MM.1S (cell line): ENCODE data around the gene TYMS.
A peak's percentile ranks its signal among the peaks of the same experiment; 100 is the strongest.

Experiments used
- DNase-seq: peaks from one replicate; pipeline ENCODE4 v3.0.0-alpha.2; 2015
- H2AFZ ChIP-seq: fragments of 300-600 bp; sonication (generic); 2 replicates; pipeline ENCODE4 v1.6.0; 2016; ENCODE audit warnings: antibody characterized with exemption, low read length
- H3F3A ChIP-seq: fragments of 300-600 bp; sonication (generic); 2 replicates; pipeline ENCODE4 v1.6.1; 2016; ENCODE audit warnings: mild to moderate bottlenecking, antibody characterized with exemption, low read length, moderate library complexity, mixed read lengths; ENCODE audit not compliant: insufficient read depth
- H3K27ac ChIP-seq: fragments of 300-600 bp; sonication (generic); 2 replicates; pipeline ENCODE4 v1.5.1; 2016; ENCODE audit warnings: mild to moderate bottlenecking, low read length
- H3K27me3 ChIP-seq: fragments of 300-600 bp; sonication (generic); replicated peaks from 2 replicates; pipeline ENCODE4 v1.6.0; 2016; ENCODE audit warnings: low read length; ENCODE audit not compliant: insufficient read depth
- H3K36me3 ChIP-seq: fragments of 300-600 bp; sonication (generic); replicated peaks from 2 replicates; pipeline ENCODE4 v1.6.1; 2016; ENCODE audit warnings: mild to moderate bottlenecking, low read length, mixed read lengths; ENCODE audit not compliant: insufficient read depth
- H3K4me1 ChIP-seq: fragments of 300-600 bp; sonication (generic); 2 replicates; pipeline ENCODE4 v1.6.1; 2016; ENCODE audit warnings: low read length, mixed read lengths
- H3K4me2 ChIP-seq: fragments of 300-600 bp; sonication (generic); 2 replicates; pipeline ENCODE4 v1.6.0; 2016; ENCODE audit warnings: low read depth, low read length
- H3K4me3 ChIP-seq: fragments of 300-600 bp; sonication (generic); 2 replicates; pipeline ENCODE4 v1.5.1; 2016; ENCODE audit warnings: low read length, mixed read lengths
- H3K79me2 ChIP-seq: fragments of 300-600 bp; sonication (generic); 2 replicates; pipeline ENCODE4 v1.6.1; 2016; ENCODE audit warnings: mixed run types, low read length, mixed read lengths
- H3K9ac ChIP-seq: fragments of 300-600 bp; sonication (generic); 2 replicates; pipeline ENCODE4 v1.6.1; 2016; ENCODE audit warnings: low read length, mixed read lengths
- H3K9me2 ChIP-seq: fragments of 300-600 bp; sonication (generic); replicated peaks from 2 replicates; pipeline ENCODE4 v1.6.1; 2016; ENCODE audit warnings: mild to moderate bottlenecking, low read length, mixed read lengths; ENCODE audit not compliant: insufficient read depth
- H3K9me3 ChIP-seq: fragments of 300-600 bp; sonication (generic); replicated peaks from 2 replicates; pipeline ENCODE4 v1.6.1; 2016; ENCODE audit warnings: mild to moderate bottlenecking, low read length, mixed read lengths; ENCODE audit not compliant: insufficient read depth
- H4K20me1 ChIP-seq: fragments of 300-600 bp; sonication (generic); 2 replicates; pipeline ENCODE4 v1.6.1; 2016; ENCODE audit warnings: mild to moderate bottlenecking, low read length, moderate library complexity, mixed read lengths; ENCODE audit not compliant: insufficient read depth
- CTCF ChIP-seq: fragments of 300-600 bp; sonication (generic); IDR thresholded peaks from 2 replicates; pipeline ENCODE4 v1.5.1; 2016; ENCODE audit warnings: antibody characterized with exemption, low read length, mixed read lengths
- EZH2 ChIP-seq: fragments of 300-600 bp; sonication (generic); optimal IDR thresholded peaks from 2 replicates; pipeline ENCODE3; 2017; ENCODE audit warnings: low read depth, mild to moderate bottlenecking, antibody characterized with exemption, low read length, mixed read lengths
- EZH2phosphoT487 ChIP-seq: fragments of 300-600 bp; sonication (generic); IDR thresholded peaks from 2 replicates; pipeline ENCODE4 v1.6.1; 2018; ENCODE audit warnings: antibody characterized with exemption, low read length

The TYMS gene

GRCh38 chr18:657311-658000, at the start of gene TYMS:
TSS of gene TYMS (plus strand) at chr18:657653. CDS start at chr18:657743, 90 bp downstream.
- Histone ChIP-seq H3K27me3 (no peaks in the 10 kb centered on the region), H3K9me3 (no peaks in the 10 kb centered on the region), H3K79me2 (peaks cover 52% of the 10 kb centered on the region), H3K9ac (peak within 1 kb of the TSS; percentile 99), H3K4me3 (peak within 1 kb of the TSS; percentile 98), H3K27ac (peak within 1 kb of the TSS; percentile 95), H3K36me3 (peaks cover 27% of the 10 kb centered on the region), H3F3A (peaks cover 26% of the 10 kb centered on the region; the same call in 1 of the 2 replicates), H3K9me2 (no peaks in the 10 kb centered on the region), H3K4me2 (peak within 1 kb of the TSS; percentile 66), H3K4me1 (peaks cover 5% of the 10 kb centered on the region; the same call in 1 of the 2 replicates), H4K20me1 (no peaks in the 10 kb centered on the region), H2AFZ (peak within 1 kb of the TSS; percentile 68)
- peak; percentile 82 for DNase-seq
- TF ChIP-seq CTCF (no peak), EZH2 (no peak), EZH2phosphoT487 (no peak)

- H3K9me2 ChIP-seq: no peaks in the 10 kb centered on the region
- H3K27ac ChIP-seq: no peak overlapping the region
- no peaks in the 10 kb centered on the region for H4K20me1 ChIP-seq
- no peaks in the 10 kb centered on the region for H3K4me1 ChIP-seq
- H3K27me3 ChIP-seq: no peaks in the 10 kb centered on the region
- no peaks in the 10 kb centered on the region for H3K79me2 ChIP-seq
- no peaks in the 10 kb centered on the region for H3F3A ChIP-seq
- H3K4me3 ChIP-seq: no peak overlapping the region
- DNase-seq: no peak
- H3K9me3 ChIP-seq: no peaks in the 10 kb centered on the region
- H3K36me3 ChIP-seq: no peaks in the 10 kb centered on the region
- no peak overlapping the region for H3K9ac ChIP-seq
- no peak overlapping the region for H2AFZ ChIP-seq
- H3K4me2 ChIP-seq: no peak overlapping the region
- no peak for TF ChIP-seq CTCF
- TF ChIP-seq EZH2: no peak
- TF ChIP-seq EZH2phosphoT487: no peak
These were observed 49.5 kb upstream of the TYMS start for GRCh38 chr18:607930-608329.

- H3K9me2 ChIP-seq: no peaks in the 10 kb centered on the region
- no peaks in the 10 kb centered on the region for H3K79me2 ChIP-seq
- H3K36me3 ChIP-seq: no peaks in the 10 kb centered on the region
- no peak overlapping the region for H3K4me2 ChIP-seq
- no peak overlapping the region for H3K4me3 ChIP-seq
- no peaks in the 10 kb centered on the region for H3F3A ChIP-seq
- H3K27me3 ChIP-seq: no peaks in the 10 kb centered on the region
- H3K4me1 ChIP-seq: no peaks in the 10 kb centered on the region
- H3K27ac ChIP-seq: no peak overlapping the region
- no peaks in the 10 kb centered on the region for H3K9me3 ChIP-seq
- TF ChIP-seq CTCF: no peak
- TF ChIP-seq EZH2phosphoT487: no peak
- no peak for TF ChIP-seq EZH2
- H3K9ac ChIP-seq: no peak overlapping the region
- H2AFZ ChIP-seq: no peak overlapping the region
- DNase-seq: no peak
- no peaks in the 10 kb centered on the region for H4K20me1 ChIP-seq
These were observed 47.1 kb upstream of the TYMS start for GRCh38 chr18:610214-610928.
